ENCODE data around the gene SLC25A15. TPM values are rescaled to one million over a fixed set of nuclear protein-coding genes. Genes with fewer than 3 reads are reported as not detected.

Gene SLC25A15
- polyA plus RNA-seq, 1 of the 3 experiments (the other 2 are of a cell fraction) = 15.2 TPM

DNA sequence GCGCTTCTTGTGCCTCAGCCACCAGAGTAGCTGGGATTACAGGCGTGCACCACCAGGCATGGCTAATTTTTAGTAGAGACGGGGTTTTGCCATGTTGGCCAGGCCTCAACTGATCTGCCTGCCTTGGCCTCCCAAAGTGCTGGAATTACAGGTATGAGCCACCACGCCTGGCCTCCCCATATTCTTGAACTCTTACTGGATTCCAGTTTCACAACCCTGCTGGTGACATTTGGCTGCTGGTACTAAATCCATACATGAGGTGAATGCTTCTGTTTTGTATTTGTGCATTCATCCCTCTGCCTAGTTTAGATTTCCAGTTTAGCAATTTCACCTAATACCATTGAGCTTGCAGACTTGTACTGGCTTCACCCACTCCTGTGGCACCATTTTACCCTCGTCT, 13.9 kb downstream of the SLC25A15 start:
- H3K9me2 ChIP-seq = no peaks in the 10 kb centered on the region
- no peaks in the 10 kb centered on the region for H3K4me1 ChIP-seq (ENCODE audit: control insufficient read depth in 1 of 2, insufficient read depth in 2 of 2, low read depth in 1 of 2, low read length in 1 of 2)
- H3F3A ChIP-seq (replicated peaks; ENCODE audit: insufficient read depth) = no peaks in the 10 kb centered on the region
- ChIA-PET CTCF (no interaction called here), POLR2A (no interaction called here)
- DNase-seq = no peak
- no peak overlapping the region for H2AFZ ChIP-seq (ENCODE audit: low read depth)
- H3K27ac ChIP-seq (ENCODE audit: low read depth in 2 of 2, low read length in 1 of 2) = no peak overlapping the region
- H3K36me3 ChIP-seq (replicated peaks in 1 of 2; ENCODE audit: control insufficient read depth in 1 of 2, insufficient read depth in 2 of 2, low read length in 1 of 2) = peaks cover 33 to 63% of the 10 kb centered on the region in 2 experiments
- no peaks in the 10 kb centered on the region for H3K27me3 ChIP-seq (ENCODE audit: insufficient read depth)
- H3K9ac ChIP-seq = no peak overlapping the region
- TF ChIP-seq, protein P1, sequence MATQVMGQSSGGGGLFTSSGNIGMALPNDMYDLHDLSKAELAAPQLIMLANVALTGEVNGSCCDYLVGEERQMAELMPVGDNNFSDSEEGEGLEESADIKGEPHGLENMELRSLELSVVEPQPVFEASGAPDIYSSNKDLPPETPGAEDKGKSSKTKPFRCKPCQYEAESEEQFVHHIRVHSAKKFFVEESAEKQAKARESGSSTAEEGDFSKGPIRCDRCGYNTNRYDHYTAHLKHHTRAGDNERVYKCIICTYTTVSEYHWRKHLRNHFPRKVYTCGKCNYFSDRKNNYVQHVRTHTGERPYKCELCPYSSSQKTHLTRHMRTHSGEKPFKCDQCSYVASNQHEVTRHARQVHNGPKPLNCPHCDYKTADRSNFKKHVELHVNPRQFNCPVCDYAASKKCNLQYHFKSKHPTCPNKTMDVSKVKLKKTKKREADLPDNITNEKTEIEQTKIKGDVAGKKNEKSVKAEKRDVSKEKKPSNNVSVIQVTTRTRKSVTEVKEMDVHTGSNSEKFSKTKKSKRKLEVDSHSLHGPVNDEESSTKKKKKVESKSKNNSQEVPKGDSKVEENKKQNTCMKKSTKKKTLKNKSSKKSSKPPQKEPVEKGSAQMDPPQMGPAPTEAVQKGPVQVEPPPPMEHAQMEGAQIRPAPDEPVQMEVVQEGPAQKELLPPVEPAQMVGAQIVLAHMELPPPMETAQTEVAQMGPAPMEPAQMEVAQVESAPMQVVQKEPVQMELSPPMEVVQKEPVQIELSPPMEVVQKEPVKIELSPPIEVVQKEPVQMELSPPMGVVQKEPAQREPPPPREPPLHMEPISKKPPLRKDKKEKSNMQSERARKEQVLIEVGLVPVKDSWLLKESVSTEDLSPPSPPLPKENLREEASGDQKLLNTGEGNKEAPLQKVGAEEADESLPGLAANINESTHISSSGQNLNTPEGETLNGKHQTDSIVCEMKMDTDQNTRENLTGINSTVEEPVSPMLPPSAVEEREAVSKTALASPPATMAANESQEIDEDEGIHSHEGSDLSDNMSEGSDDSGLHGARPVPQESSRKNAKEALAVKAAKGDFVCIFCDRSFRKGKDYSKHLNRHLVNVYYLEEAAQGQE (IDR thresholded peaks at IDR 0.05; ENCODE audit: low read depth, low read length) = no peak
- TF ChIP-seq, protein P2, sequence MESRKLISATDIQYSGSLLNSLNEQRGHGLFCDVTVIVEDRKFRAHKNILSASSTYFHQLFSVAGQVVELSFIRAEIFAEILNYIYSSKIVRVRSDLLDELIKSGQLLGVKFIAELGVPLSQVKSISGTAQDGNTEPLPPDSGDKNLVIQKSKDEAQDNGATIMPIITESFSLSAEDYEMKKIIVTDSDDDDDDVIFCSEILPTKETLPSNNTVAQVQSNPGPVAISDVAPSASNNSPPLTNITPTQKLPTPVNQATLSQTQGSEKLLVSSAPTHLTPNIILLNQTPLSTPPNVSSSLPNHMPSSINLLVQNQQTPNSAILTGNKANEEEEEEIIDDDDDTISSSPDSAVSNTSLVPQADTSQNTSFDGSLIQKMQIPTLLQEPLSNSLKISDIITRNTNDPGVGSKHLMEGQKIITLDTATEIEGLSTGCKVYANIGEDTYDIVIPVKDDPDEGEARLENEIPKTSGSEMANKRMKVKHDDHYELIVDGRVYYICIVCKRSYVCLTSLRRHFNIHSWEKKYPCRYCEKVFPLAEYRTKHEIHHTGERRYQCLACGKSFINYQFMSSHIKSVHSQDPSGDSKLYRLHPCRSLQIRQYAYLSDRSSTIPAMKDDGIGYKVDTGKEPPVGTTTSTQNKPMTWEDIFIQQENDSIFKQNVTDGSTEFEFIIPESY (IDR thresholded peaks at IDR 0.05; ENCODE audit: borderline replicate concordance, low read depth) = no peak
- TF ChIP-seq CHD2 (IDR thresholded peaks at IDR 0.05; ENCODE audit: low read length, partially characterized antibody) (no peak), FOXM1 (IDR thresholded peaks at IDR 0.05; ENCODE audit: low read depth) (no peak), RAD21 (IDR thresholded peaks at IDR 0.05; ENCODE audit: low read length) (no peak)
- H3K9me3 ChIP-seq = no peaks in the 10 kb centered on the region
- H4K20me1 ChIP-seq (ENCODE audit: insufficient read depth) = no peaks in the 10 kb centered on the region
- no peak overlapping the region for H3K4me3 ChIP-seq (ENCODE audit: low read depth in 2 of 2, low read length in 1 of 2)
- H3K4me2 ChIP-seq = no peak overlapping the region
- no peaks in the 10 kb centered on the region for H3K79me2 ChIP-seq (ENCODE audit: insufficient read depth)
- WGBS (ENCODE audit: low lambda C conversion rate) = 95% methylated on average over 5 of the region's 5 CpGs

DNA sequence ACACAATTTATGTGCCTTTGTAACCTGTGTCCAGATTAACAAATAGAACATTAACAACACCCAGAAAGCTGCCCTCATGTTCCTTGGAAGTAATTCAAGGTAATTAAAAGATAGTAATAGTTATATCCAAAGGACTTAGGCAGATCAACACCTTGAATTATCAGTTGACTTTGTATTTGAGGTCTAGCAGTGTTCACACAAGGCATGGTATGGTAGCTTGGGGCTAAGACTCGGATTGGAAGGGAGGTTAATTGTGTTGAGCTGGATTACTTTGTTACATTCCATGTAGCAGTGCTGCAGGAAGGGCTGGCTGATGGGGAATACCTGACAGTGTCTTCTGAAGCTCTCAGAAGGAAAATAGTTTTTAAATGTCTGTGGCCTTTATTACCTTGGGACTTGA, 16.8 kb downstream of the SLC25A15 start:
- no peaks in the 10 kb centered on the region for H3K4me1 ChIP-seq (ENCODE audit: control insufficient read depth in 1 of 2, insufficient read depth in 2 of 2, low read depth in 1 of 2, low read length in 1 of 2)
- DNase-seq = no peak
- POLR2A ChIA-PET = no interaction called here
- 100% methylated on average over 1 of the region's 1 CpG for WGBS (ENCODE audit: low lambda C conversion rate)
- no peak overlapping the region for H3K4me2 ChIP-seq
- no peaks in the 10 kb centered on the region for H3K79me2 ChIP-seq (ENCODE audit: insufficient read depth)
- TF ChIP-seq, protein P3, sequence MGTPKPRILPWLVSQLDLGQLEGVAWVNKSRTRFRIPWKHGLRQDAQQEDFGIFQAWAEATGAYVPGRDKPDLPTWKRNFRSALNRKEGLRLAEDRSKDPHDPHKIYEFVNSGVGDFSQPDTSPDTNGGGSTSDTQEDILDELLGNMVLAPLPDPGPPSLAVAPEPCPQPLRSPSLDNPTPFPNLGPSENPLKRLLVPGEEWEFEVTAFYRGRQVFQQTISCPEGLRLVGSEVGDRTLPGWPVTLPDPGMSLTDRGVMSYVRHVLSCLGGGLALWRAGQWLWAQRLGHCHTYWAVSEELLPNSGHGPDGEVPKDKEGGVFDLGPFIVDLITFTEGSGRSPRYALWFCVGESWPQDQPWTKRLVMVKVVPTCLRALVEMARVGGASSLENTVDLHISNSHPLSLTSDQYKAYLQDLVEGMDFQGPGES (IDR thresholded peaks at IDR 0.05; ENCODE audit: low read depth, low read length) = no peak
- TF ChIP-seq RCOR1 (IDR thresholded peaks at IDR 0.05; ENCODE audit: low read length) (no peak), JUND (IDR thresholded peaks at IDR 0.05) (no peak), MEF2A (IDR thresholded peaks at IDR 0.05; ENCODE audit: borderline replicate concordance, low read depth) (no peak)
- no peaks in the 10 kb centered on the region for H3K9me2 ChIP-seq
- no peak overlapping the region for H3K4me3 ChIP-seq (ENCODE audit: low read depth in 2 of 2, low read length in 1 of 2)
- no peaks in the 10 kb centered on the region for H3K27me3 ChIP-seq (ENCODE audit: insufficient read depth)
- H2AFZ ChIP-seq (ENCODE audit: low read depth) = no peak overlapping the region
- no peaks in the 10 kb centered on the region for H3F3A ChIP-seq (replicated peaks; ENCODE audit: insufficient read depth)
- no peaks in the 10 kb centered on the region for H3K9me3 ChIP-seq
- no peaks in the 10 kb centered on the region for H4K20me1 ChIP-seq (ENCODE audit: insufficient read depth)
- H3K36me3 ChIP-seq (replicated peaks in 1 of 2; ENCODE audit: control insufficient read depth in 1 of 2, insufficient read depth in 2 of 2, low read length in 1 of 2) = peaks cover 31 to 55% of the 10 kb centered on the region in 2 experiments
- no peak overlapping the region for H3K9ac ChIP-seq
- no peak overlapping the region for H3K27ac ChIP-seq (ENCODE audit: low read depth in 2 of 2, low read length in 1 of 2)
- CTCF ChIA-PET = no interaction called here

Measured in SK-N-SH (cell line).